ENCODE measurements around the gene DEPDC5. TPM values are rescaled to one million over a fixed set of nuclear protein-coding genes. Genes with fewer than 3 reads are reported as not detected.

The DEPDC5 gene
- total RNA-seq, 4 donors from 2014 or later = 26.6 to 94.1 (median 38.8) TPM

- Histone ChIP-seq H3K4me1 (no peaks in the 10 kb centered on the region), H3K27me3 (no peaks in the 10 kb centered on the region), H3K27ac (no peak overlapping the region), H3K9me3 (no peaks in the 10 kb centered on the region), H3K36me3 (peaks cover 0 to 87% (median 0%) of the 10 kb centered on the region in 3 donors), H3K4me3 (no peak overlapping the region)
- DNase-seq = no peak
- TF ChIP-seq CTCF (IDR thresholded peaks at IDR 0.05) (no peak), POLR2A (IDR thresholded peaks at IDR 0.05) (no peak)
Measured at GRCh38 chr22:31818481-31819392, 64.9 kb downstream of the DEPDC5 start.

- Histone ChIP-seq H3K27me3 (no peaks in the 10 kb centered on the region), H3K27ac (no peak overlapping the region), H3K36me3 (peaks cover 0 to 90% (median 0%) of the 10 kb centered on the region in 3 donors), H3K9me3 (no peaks in the 10 kb centered on the region), H3K4me3 (no peak overlapping the region), H3K4me1 (no peaks in the 10 kb centered on the region)
- DNase-seq = no peak
- TF ChIP-seq CTCF (IDR thresholded peaks at IDR 0.05) = no peak
- no peak for TF ChIP-seq POLR2A (IDR thresholded peaks at IDR 0.05)
Measured at GRCh38 chr22:31820655-31821054, 66.8 kb downstream of the DEPDC5 start.

- peaks cover 0 to 96% (median 0%) of the 10 kb centered on the region in 3 donors for H3K36me3 ChIP-seq
Measured at GRCh38 chr22:31821572-31821971, 67.8 kb downstream of the DEPDC5 start.

GRCh38 chr22:31822523-31822922 lies 68.7 kb downstream of the DEPDC5 start:
- Histone ChIP-seq H3K36me3 (peaks cover 0 to 96% (median 0%) of the 10 kb centered on the region in 3 donors), H3K27me3 (no peaks in the 10 kb centered on the region), H3K4me3 (no peak overlapping the region), H3K9me3 (no peaks in the 10 kb centered on the region), H3K27ac (no peak overlapping the region), H3K4me1 (no peaks in the 10 kb centered on the region)
- no peak for TF ChIP-seq CTCF (IDR thresholded peaks at IDR 0.05)
- no peak for TF ChIP-seq POLR2A (IDR thresholded peaks at IDR 0.05)
- DNase-seq = no peak

More at GRCh38 chr22:31821572-31821971, 67.8 kb downstream of the DEPDC5 start:
- TF ChIP-seq POLR2A (IDR thresholded peaks at IDR 0.05) (no peak), CTCF (IDR thresholded peaks at IDR 0.05) (no peak)
- Histone ChIP-seq H3K4me1 (no peaks in the 10 kb centered on the region), H3K9me3 (no peaks in the 10 kb centered on the region), H3K4me3 (no peak overlapping the region), H3K27ac (no peak overlapping the region), H3K27me3 (no peaks in the 10 kb centered on the region)
- no peak for DNase-seq

- no peak for DNase-seq
Measured at GRCh38 chr22:31825513-31825912, 71.7 kb downstream of the DEPDC5 start.

More at GRCh38 chr22:31825513-31825912, 71.7 kb downstream of the DEPDC5 start:
- Histone ChIP-seq H3K4me3 (no peak overlapping the region), H3K4me1 (no peaks in the 10 kb centered on the region), H3K9me3 (no peaks in the 10 kb centered on the region), H3K27me3 (no peaks in the 10 kb centered on the region), H3K27ac (no peak overlapping the region), H3K36me3 (peaks cover 0 to 94% (median 0%) of the 10 kb centered on the region in 3 donors)
- TF ChIP-seq CTCF (IDR thresholded peaks at IDR 0.05) (no peak), POLR2A (IDR thresholded peaks at IDR 0.05) (no peak)

Measured in Peyer's patch (tissue), 4 donors.